Airway epithelial cell (primary cell): ENCODE results near the gene ANKRD44. TPM values are rescaled to one million over a fixed set of nuclear protein-coding genes. Genes with fewer than 3 reads are reported as not detected.

Source experiments
- total RNA-seq: library from RNA; depleted of rRNA; stranded (reverse); fragments of >200 nt; gene quantifications from 2 replicates; pipeline ENCODE4 v1.2.3, GENCODE V29; 2015

ANKRD44 gene
- 1.3 and 1.5 TPM in 2 replicates for total RNA-seq

DNA sequence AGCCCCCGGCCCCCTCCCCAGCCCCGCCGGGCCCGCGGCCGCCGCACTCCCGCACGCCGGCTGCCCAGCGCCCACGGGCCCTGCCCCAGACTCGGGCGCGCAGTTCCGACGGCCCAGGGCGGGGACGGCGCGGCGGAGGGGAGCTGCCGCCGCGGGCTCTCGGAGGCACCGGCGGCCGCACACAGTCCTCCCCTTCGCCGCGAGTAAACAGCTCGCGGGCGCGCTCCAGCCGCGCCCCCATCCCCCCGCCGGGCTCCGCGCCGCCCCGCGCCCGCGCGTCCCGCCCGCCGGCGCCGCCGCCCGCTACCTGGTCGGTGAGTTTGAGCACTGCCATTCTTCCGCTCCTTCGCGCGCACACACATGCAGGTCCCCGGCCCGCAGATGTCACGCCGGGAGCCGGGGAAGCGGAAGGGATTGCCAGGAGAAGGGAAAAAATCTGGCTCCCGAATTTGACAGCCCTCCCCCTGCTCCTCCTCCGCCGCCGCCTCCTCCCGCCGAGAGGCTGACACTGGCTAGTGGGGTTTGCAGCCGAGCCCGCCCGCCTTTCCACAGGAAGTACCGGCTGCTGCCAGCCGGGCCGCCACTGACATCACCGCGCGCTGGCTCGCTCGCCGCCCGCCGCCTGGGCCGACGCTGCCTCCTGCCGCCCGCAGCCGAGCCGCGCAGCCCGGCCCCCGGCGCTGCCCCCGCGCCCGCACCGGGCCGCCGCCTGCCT lies at the start of gene ANKRD44:
Gene ANKRD44, minus strand, starts transcription at position 510 of the 715 bp plus-strand sequence. Its CDS starts 176 bp downstream, at position 334.

Other genes starting within 250 kb of the ANKRD44 start
- gene SF3B1, start 124.2 kb upstream of the ANKRD44 start, total RNA-seq = 100.0 and 102 TPM in 2 replicates
- 17.4 and 19.7 TPM in 2 replicates for gene COQ10B, start 142.8 kb upstream of the ANKRD44 start, total RNA-seq
- gene HSPD1, start 189.1 kb upstream of the ANKRD44 start, total RNA-seq = 316 TPM in 2 replicates
- 241 and 374 TPM in 2 replicates for gene HSPE1, start 189.6 kb upstream of the ANKRD44 start, total RNA-seq
- gene MOB4, start 205.3 kb upstream of the ANKRD44 start, total RNA-seq = 35.1 and 39.8 TPM in 2 replicates